Endothelial cell of umbilical vein (primary cell): ENCODE measurements around the gene PRMT9. TPM values are rescaled to one million over a fixed set of nuclear protein-coding genes. Genes with fewer than 3 reads are reported as not detected.
A peak's percentile ranks its signal among the peaks of the same experiment; 100 is the strongest.

Experiments
- BruUV-seq: library from RNA; stranded (reverse); fragments of 400-500 nt; replicated peaks from 2 replicates; lab custom pipeline; 2021; lab: Mats Ljungman, UMichigan
- CTCF ChIA-PET: fragments of 300-600, 350-600 bp; sonication (Branson Sonifier 250); formaldehyde crosslinking; loops from one replicate; lab custom pipeline; 2021; ENCODE audit warnings: antibody characterized with exemption, inconsistent platforms; lab: Charles Lee
- POLR2A ChIA-PET: fragments of 300-600, 350-600 bp; sonication (Branson Sonifier 250); formaldehyde crosslinking; loops from one replicate; lab custom pipeline; 2021; ENCODE audit warnings: antibody characterized with exemption, inconsistent platforms; lab: Charles Lee
- DNase-seq: peaks from one replicate; pipeline ENCODE4 v3.0.0-alpha.2; 2011; ENCODE audit warnings: low read depth, low spot score
- FAIRE-seq: peaks from 2 replicates; lab custom pipeline; 2011; peaks lifted over from hg19 to GRCh38; lab: Jason Lieb, UNC
- H2AFZ ChIP-seq: 2 replicates; pipeline ENCODE4 v1.6.0; 2012; ENCODE audit warnings: low read depth, low read length, control low read depth, inconsistent platforms
- H3K27ac ChIP-seq: 2 replicates; pipeline ENCODE4 v1.5.1; 2011; ENCODE audit warnings: low read depth, mild to moderate bottlenecking, control low read depth, low read length, moderate library complexity; ENCODE audit not compliant: insufficient read depth
- H3K27me3 ChIP-seq, 2 experiments: 2 replicates each; pipeline versions ENCODE4 v1.6.0 to v1.6.1; 2011; ENCODE audit warnings: low read length in 2 of 2, mixed read lengths in 1 of 2; ENCODE audit not compliant: control insufficient read depth in 2 of 2, insufficient read depth in 2 of 2
- H3K36me3 ChIP-seq, 2 experiments: 2 replicates in 1 of 2; 3 replicates in 1 of 2; pipeline ENCODE4 v1.5.1; 2011; ENCODE audit warnings: low read length in 2 of 2, mild to moderate bottlenecking in 1 of 2, moderate library complexity in 1 of 2; ENCODE audit not compliant: control insufficient read depth in 2 of 2, insufficient read depth in 2 of 2; ENCODE audit errors: extremely low read depth in 1 of 2
- H3K4me1 ChIP-seq: 3 replicates; pipeline ENCODE4 v1.5.1; 2011; ENCODE audit warnings: mild to moderate bottlenecking, low read length; ENCODE audit not compliant: control insufficient read depth, insufficient read depth; ENCODE audit errors: extremely low read depth
- H3K4me2 ChIP-seq: 2 replicates; pipeline ENCODE4 v1.6.1; 2011; ENCODE audit warnings: low read length, control low read depth, mixed read lengths; ENCODE audit not compliant: insufficient read depth
- H3K4me3 ChIP-seq, 3 experiments: fragments of 200-600 bp in 1 of 3; sonication (generic), shearing (Covaris generic) in 1 of 3; replicated peaks in 1 of 3; 2 replicates each; pipeline ENCODE4 v1.5.1; 2011 to 2016; ENCODE audit warnings: control low read depth in 3 of 3, low read length in 3 of 3, mild to moderate bottlenecking in 2 of 3, inconsistent platforms in 1 of 3, low read depth in 1 of 3, moderate library complexity in 1 of 3; ENCODE audit not compliant: insufficient read depth in 1 of 3
- H3K79me2 ChIP-seq: 2 replicates; pipeline ENCODE4 v1.6.0; 2012; ENCODE audit warnings: low read length, inconsistent platforms; ENCODE audit not compliant: control insufficient read depth, insufficient read depth
- H3K9ac ChIP-seq: replicated peaks from 2 replicates; pipeline ENCODE3; 2011; ENCODE audit warnings: low read length, control low read depth; ENCODE audit not compliant: insufficient read depth; ENCODE audit errors: extremely low read depth
- H3K9me1 ChIP-seq: replicated peaks from 3 replicates; pipeline ENCODE4 v1.6.0; 2011; ENCODE audit warnings: mild to moderate bottlenecking, low read length; ENCODE audit not compliant: control insufficient read depth, insufficient read depth; ENCODE audit errors: extremely low read depth
- H3K9me3 ChIP-seq: replicated peaks from 2 replicates; pipeline ENCODE4 v1.5.1; 2012; ENCODE audit warnings: low read length, inconsistent platforms; ENCODE audit not compliant: control insufficient read depth, insufficient read depth
- H4K20me1 ChIP-seq: replicated peaks from 2 replicates; pipeline ENCODE3; 2011; ENCODE audit warnings: mild to moderate bottlenecking, low read length; ENCODE audit not compliant: control insufficient read depth, insufficient read depth; ENCODE audit errors: extremely low read depth
- EZH2 ChIP-seq: IDR thresholded peaks from 2 replicates; pipeline ENCODE4 v1.6.1; 2012; ENCODE audit warnings: borderline replicate concordance, low read depth, mild to moderate bottlenecking, moderate library complexity, low read length, inconsistent platforms; ENCODE audit not compliant: severe bottlenecking
- FOS ChIP-seq: IDR thresholded peaks from 2 replicates; pipeline ENCODE4 v1.6.1; 2011; ENCODE audit warnings: mild to moderate bottlenecking, low read length, moderate library complexity, borderline replicate concordance; ENCODE audit not compliant: insufficient read depth
- GATA2 ChIP-seq: IDR thresholded peaks from 2 replicates; pipeline ENCODE4 v1.7.0; 2011; ENCODE audit warnings: low read depth, mild to moderate bottlenecking, moderate library complexity, mixed read lengths, low read length; ENCODE audit not compliant: insufficient read length, insufficient read depth
- JUN ChIP-seq: IDR thresholded peaks from 2 replicates; pipeline ENCODE4 v1.6.1; 2011; ENCODE audit warnings: borderline replicate concordance, low read depth; ENCODE audit not compliant: insufficient read length, insufficient read depth
- MAX ChIP-seq: IDR thresholded peaks from 2 replicates; pipeline ENCODE4 v1.6.1; 2011; ENCODE audit not compliant: insufficient read depth, insufficient read length
- MYC ChIP-seq: IDR thresholded peaks from one replicate; pipeline ENCODE4 v1.6.1; 2011; ENCODE audit warnings: mild to moderate bottlenecking, low read depth, low read length
- POLR2A ChIP-seq: IDR thresholded peaks from 2 replicates; pipeline ENCODE4 v1.6.1; 2012; ENCODE audit warnings: low read depth, mild to moderate bottlenecking, control low read depth, low read length
- POLR2AphosphoS5 ChIP-seq: IDR thresholded peaks from 2 replicates; pipeline ENCODE4 v1.6.1; 2012; ENCODE audit warnings: low read depth, mild to moderate bottlenecking, control low read depth, low read length, moderate library complexity; ENCODE audit not compliant: insufficient read depth
- dilution Hi-C: fragments of 300-500 bp; cut with MboI; formaldehyde crosslinking; loops from one replicate; pipeline ENCODE4 v1.15.0; 2019; ENCODE audit warnings: low sequenced_read_pairs; ENCODE audit not compliant: extremely low pct_ligation_motif_present
- intact Hi-C: fragments of 100-400 bp; cut with micrococcal nuclease; formaldehyde crosslinking; loops from one replicate; pipeline ENCODE4 v1.10.0; 2022
- polyA plus RNA-seq, 4 experiments: library from polyadenylated mRNA; depleted of rRNA in 3 of 4; stranded (reverse) in 3 of 4; unstranded in 1 of 4; fragments of >200 nt; gene quantifications; 2 replicates each; pipeline versions ENCODE4 v1.2.1 to v1.2.3, GENCODE V29; 2011 to 2012; ENCODE audit warnings: missing spikeins in 1 of 4
- total RNA-seq: library from RNA; stranded (reverse); gene quantifications from 2 replicates; pipeline ENCODE4 v1.2.3, GENCODE V29; 2021
- TF ChIP-seq, protein P1 (sequence below), 2 donors: IDR thresholded peaks; 1 replicate in 1 of 2; 2 replicates in 1 of 2; pipeline ENCODE4 v1.5.1; 2011; ENCODE audit warnings: low read length in 2 of 2, mild to moderate bottlenecking in 2 of 2, moderate library complexity in 2 of 2, control low read depth in 1 of 2, inconsistent platforms in 1 of 2, low read depth in 1 of 2; ENCODE audit not compliant: insufficient read depth in 1 of 2; ENCODE audit errors: extremely low read depth in 1 of 2

PRMT9 gene
- total and polyA plus RNA-seq, 2 donors (not counting 3 experiments of a cell fraction or from before 2014, with no cell fraction given): 3.2 to 9.0 TPM

GRCh38 chr4:147617841-147618691 is 65.9 kb downstream of the PRMT9 start:
- Histone ChIP-seq H3K4me2 (peak overlapping the region; percentile 96), H3K27me3 (peaks cover 6 to 9% of the 10 kb centered on the region in 2 experiments), H4K20me1 (peaks cover 3% of the 10 kb centered on the region), H3K9me3 (no peaks in the 10 kb centered on the region), H3K36me3 (peaks cover 0 to 3% of the 10 kb centered on the region in 2 experiments), H3K79me2 (peaks cover 32% of the 10 kb centered on the region), H3K4me3 (peak overlapping the region; percentile 30 to 93 (median 90)), H3K27ac (peak overlapping the region; percentile 48), H3K9ac (peak overlapping the region; percentile 79), H3K4me1 (peaks cover 9% of the 10 kb centered on the region), H2AFZ (peak overlapping the region; percentile 92), H3K9me1 (peaks cover 3% of the 10 kb centered on the region)
- DNase-seq (no peak), FAIRE-seq (peak; percentile 31)
- dilution Hi-C loops: no loop called here
- no TSS peak for BruUV-seq
- CTCF ChIA-PET: interaction anchor here (0.9 to 4.1 kb wide), 8 partner anchors 11 to 248 kb away, joined by 3 to 73 read pairs (median 4); partner anchors contain the start of gene PRMT9
- POLR2A ChIA-PET: interaction anchor here (1.5 kb wide), 1 partner anchor 66 kb away, joined by 5 read pairs; the partner anchor contains the start of gene PRMT9
- intact Hi-C loops: loop anchor here (1.0 to 10.0 kb wide), 3 partner anchors 66 to 827 kb away; partner anchors contain the start of genes NR3C2 and PRMT9
- TF ChIP-seq GATA2 (no peak), POLR2AphosphoS5 (no peak), MAX (no peak), FOS (no peak), JUN (no peak), EZH2 (no peak), MYC (no peak), POLR2A (no peak)
- TF ChIP-seq, protein P1, sequence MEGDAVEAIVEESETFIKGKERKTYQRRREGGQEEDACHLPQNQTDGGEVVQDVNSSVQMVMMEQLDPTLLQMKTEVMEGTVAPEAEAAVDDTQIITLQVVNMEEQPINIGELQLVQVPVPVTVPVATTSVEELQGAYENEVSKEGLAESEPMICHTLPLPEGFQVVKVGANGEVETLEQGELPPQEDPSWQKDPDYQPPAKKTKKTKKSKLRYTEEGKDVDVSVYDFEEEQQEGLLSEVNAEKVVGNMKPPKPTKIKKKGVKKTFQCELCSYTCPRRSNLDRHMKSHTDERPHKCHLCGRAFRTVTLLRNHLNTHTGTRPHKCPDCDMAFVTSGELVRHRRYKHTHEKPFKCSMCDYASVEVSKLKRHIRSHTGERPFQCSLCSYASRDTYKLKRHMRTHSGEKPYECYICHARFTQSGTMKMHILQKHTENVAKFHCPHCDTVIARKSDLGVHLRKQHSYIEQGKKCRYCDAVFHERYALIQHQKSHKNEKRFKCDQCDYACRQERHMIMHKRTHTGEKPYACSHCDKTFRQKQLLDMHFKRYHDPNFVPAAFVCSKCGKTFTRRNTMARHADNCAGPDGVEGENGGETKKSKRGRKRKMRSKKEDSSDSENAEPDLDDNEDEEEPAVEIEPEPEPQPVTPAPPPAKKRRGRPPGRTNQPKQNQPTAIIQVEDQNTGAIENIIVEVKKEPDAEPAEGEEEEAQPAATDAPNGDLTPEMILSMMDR (IDR thresholded peaks at IDR 0.05; ENCODE audit: extremely low read depth in 1 of 2, insufficient read depth in 1 of 2, low read depth in 1 of 2, low read length in 2 of 2): no peak
